ENCODE measurements around the gene ATP2C2.

The ATP2C2 gene

GRCh38 chr16:84485255-84486010 lies 117.1 kb downstream of the ATP2C2 start:
- DNase-seq (ENCODE audit: insufficient read length) (no peak), FAIRE-seq (no peak)
- TF ChIP-seq POLR2A (IDR thresholded peaks at IDR 0.05; ENCODE audit: low read depth, low read length) (no peak), POLR2AphosphoS5 (IDR thresholded peaks at IDR 0.05; ENCODE audit: low read depth, low read length) (no peak), TAF1 (IDR thresholded peaks at IDR 0.05; ENCODE audit: borderline replicate concordance, low read depth, low read length) (no peak)

GRCh38 chr16:84486126-84486525 lies 117.8 kb downstream of the ATP2C2 start:
- DNase-seq (ENCODE audit: insufficient read length) (no peak), FAIRE-seq (no peak)
- no peak for TF ChIP-seq POLR2A (IDR thresholded peaks at IDR 0.05; ENCODE audit: low read depth, low read length)
- no peak for TF ChIP-seq TAF1 (IDR thresholded peaks at IDR 0.05; ENCODE audit: borderline replicate concordance, low read depth, low read length)
- no peak for TF ChIP-seq POLR2AphosphoS5 (IDR thresholded peaks at IDR 0.05; ENCODE audit: low read depth, low read length)

GRCh38 chr16:84486551-84487235 lies 118.4 kb downstream of the ATP2C2 start:
- DNase-seq (ENCODE audit: insufficient read length) (no peak), FAIRE-seq (no peak)
- TF ChIP-seq TAF1 (IDR thresholded peaks at IDR 0.05; ENCODE audit: borderline replicate concordance, low read depth, low read length) (no peak), POLR2A (IDR thresholded peaks at IDR 0.05; ENCODE audit: low read depth, low read length) (no peak), POLR2AphosphoS5 (IDR thresholded peaks at IDR 0.05; ENCODE audit: low read depth, low read length) (no peak)

DNA sequence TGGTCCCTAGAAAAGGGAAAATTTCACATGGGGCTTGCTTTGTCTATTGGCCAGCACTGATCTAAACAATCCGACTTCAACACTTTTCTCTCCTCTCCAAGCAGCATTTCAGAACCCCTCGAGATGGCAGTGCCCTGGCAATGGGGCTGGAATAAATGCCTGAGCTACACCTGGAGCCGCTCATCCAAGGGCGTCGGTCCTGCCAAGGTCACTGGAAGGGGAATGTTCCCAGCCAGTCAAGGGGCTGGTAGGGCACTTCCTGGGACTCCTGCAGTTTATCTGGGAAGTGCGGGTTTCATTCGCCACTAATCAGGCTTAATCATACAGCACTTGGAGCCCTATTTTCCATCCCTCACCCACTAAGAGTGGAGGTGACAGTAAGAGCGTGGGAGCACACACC lies 119.0 kb downstream of the ATP2C2 start:
- DNase-seq (ENCODE audit: insufficient read length) (no peak), FAIRE-seq (no peak)
- no peak for TF ChIP-seq POLR2AphosphoS5 (IDR thresholded peaks at IDR 0.05; ENCODE audit: low read depth, low read length)
- TF ChIP-seq POLR2A (IDR thresholded peaks at IDR 0.05; ENCODE audit: low read depth, low read length) = no peak
- TF ChIP-seq TAF1 (IDR thresholded peaks at IDR 0.05; ENCODE audit: borderline replicate concordance, low read depth, low read length) = no peak

- FAIRE-seq (no peak), DNase-seq (ENCODE audit: insufficient read length) (no peak)
- TF ChIP-seq POLR2AphosphoS5 (IDR thresholded peaks at IDR 0.05; ENCODE audit: low read depth, low read length) (no peak), TAF1 (IDR thresholded peaks at IDR 0.05; ENCODE audit: borderline replicate concordance, low read depth, low read length) (no peak), POLR2A (IDR thresholded peaks at IDR 0.05; ENCODE audit: low read depth, low read length) (no peak)
Measured at GRCh38 chr16:84489131-84489530, 120.8 kb downstream of the ATP2C2 start.

DNA sequence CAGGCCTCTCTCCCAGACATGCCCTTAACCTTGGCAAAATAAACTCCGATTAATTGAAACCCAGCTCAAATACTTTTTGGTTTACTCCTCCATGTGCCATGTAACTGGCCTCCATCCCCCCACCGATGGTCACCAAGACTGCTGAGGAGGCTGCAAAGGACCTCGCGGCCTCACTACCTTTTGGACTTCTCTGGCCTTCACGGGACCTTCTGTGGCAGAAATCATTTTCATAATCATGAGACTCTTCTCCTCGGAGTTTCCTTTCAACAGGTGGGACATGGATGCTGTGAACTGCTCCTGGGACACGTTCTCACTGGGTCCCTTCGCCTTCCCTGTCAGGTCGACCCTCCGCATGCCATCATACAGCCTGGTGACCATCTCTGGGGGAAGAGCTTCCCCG lies 127.2 kb downstream of the ATP2C2 start:
- TF ChIP-seq POLR2A (IDR thresholded peaks at IDR 0.05; ENCODE audit: low read depth, low read length) = no peak
- no peak for DNase-seq (ENCODE audit: insufficient read length)
- FAIRE-seq = no peak

- no peak for FAIRE-seq
- TF ChIP-seq POLR2A (IDR thresholded peaks at IDR 0.05; ENCODE audit: low read depth, low read length) (no peak), POLR2AphosphoS5 (IDR thresholded peaks at IDR 0.05; ENCODE audit: low read depth, low read length) (no peak), TAF1 (IDR thresholded peaks at IDR 0.05; ENCODE audit: borderline replicate concordance, low read depth, low read length) (no peak)
- DNase-seq (ENCODE audit: insufficient read length) = no peak
Measured at GRCh38 chr16:84496991-84497390, 128.7 kb downstream of the ATP2C2 start.

DNA sequence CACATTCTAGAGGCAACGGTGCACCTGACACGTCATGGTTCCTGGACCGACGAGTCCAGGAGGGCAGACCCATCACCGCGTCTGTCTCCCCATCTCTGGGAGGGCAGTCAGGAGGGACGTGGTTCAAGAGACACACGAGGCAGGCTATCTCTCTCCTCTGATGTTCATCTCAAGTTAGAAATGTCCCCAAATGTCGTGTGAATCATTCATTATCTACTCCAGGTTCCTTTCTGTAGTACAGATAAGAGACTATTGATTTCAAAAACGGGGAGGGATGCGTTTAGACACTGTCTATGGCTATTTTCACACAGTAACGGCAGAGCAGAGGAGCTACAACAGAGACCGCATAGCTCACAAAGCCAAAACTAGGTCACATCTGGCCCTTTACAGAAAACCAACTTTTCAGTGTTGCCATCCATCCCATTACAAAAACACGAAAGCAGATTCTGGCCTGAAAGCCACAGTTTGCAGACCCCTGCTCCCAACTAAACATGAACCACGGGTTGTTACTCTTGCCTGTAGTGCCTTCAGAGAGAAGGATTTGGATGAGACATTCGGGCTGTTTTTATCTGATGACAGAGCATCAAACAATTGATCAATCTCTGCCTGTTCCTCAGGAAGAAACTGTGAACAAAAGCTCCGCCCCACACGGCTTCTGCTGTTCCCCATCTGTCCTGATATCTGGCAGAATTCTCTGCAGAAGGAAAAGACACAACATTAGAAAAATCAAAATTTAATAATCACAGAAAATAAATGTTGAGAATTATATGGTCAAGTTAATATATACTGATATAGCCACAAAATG lies 129.3 kb downstream of the ATP2C2 start:
- no peak for FAIRE-seq
- no peak for DNase-seq (ENCODE audit: insufficient read length)
- TF ChIP-seq POLR2A (IDR thresholded peaks at IDR 0.05; ENCODE audit: low read depth, low read length) (no peak), TAF1 (IDR thresholded peaks at IDR 0.05; ENCODE audit: borderline replicate concordance, low read depth, low read length) (no peak), POLR2AphosphoS5 (IDR thresholded peaks at IDR 0.05; ENCODE audit: low read depth, low read length) (no peak)

- FAIRE-seq (no peak), DNase-seq (ENCODE audit: insufficient read length) (no peak)
- TF ChIP-seq POLR2A (IDR thresholded peaks at IDR 0.05; ENCODE audit: low read depth, low read length) (no peak), TAF1 (IDR thresholded peaks at IDR 0.05; ENCODE audit: borderline replicate concordance, low read depth, low read length) (no peak), POLR2AphosphoS5 (IDR thresholded peaks at IDR 0.05; ENCODE audit: low read depth, low read length) (no peak)
Measured at GRCh38 chr16:84498223-84498610, 129.9 kb downstream of the ATP2C2 start.

- FAIRE-seq = no peak
Measured at GRCh38 chr16:84498859-84499620, 130.7 kb downstream of the ATP2C2 start.

DNA sequence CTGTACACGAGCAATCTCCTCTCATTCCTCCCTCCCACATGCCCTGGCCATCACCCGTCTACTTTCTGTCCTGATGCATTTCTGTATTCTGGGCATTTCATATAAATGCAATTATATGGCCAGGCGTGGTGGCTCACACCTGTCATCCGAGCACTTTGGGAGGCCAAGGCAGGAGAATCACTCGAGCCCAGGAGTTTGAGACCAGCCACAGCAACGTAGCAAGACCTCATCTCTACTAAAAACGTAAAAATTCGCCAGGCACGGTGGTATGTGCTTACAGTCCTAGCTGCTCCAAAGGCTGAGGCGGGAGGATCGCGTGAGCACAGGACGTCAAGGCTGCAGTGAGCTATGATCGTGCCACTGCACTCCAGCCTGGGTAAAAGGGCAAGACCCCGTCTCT lies 131.3 kb downstream of the ATP2C2 start:
- DNase-seq (ENCODE audit: insufficient read length) (no peak), FAIRE-seq (no peak)
- TF ChIP-seq POLR2AphosphoS5 (IDR thresholded peaks at IDR 0.05; ENCODE audit: low read depth, low read length) (no peak), POLR2A (IDR thresholded peaks at IDR 0.05; ENCODE audit: low read depth, low read length) (no peak), TAF1 (IDR thresholded peaks at IDR 0.05; ENCODE audit: borderline replicate concordance, low read depth, low read length) (no peak)

More at GRCh38 chr16:84498859-84499620, 130.7 kb downstream of the ATP2C2 start:
- TF ChIP-seq POLR2AphosphoS5 (IDR thresholded peaks at IDR 0.05; ENCODE audit: low read depth, low read length) (no peak), POLR2A (IDR thresholded peaks at IDR 0.05; ENCODE audit: low read depth, low read length) (no peak), TAF1 (IDR thresholded peaks at IDR 0.05; ENCODE audit: borderline replicate concordance, low read depth, low read length) (no peak)
- DNase-seq (ENCODE audit: insufficient read length) = no peak

All from GM12892 (cell line).